IMR-90 (cell line): ENCODE data around the gene MXD4. TPM values are rescaled to one million over a fixed set of nuclear protein-coding genes. Genes with fewer than 3 reads are reported as not detected.

Source experiments
- ATAC-seq: fragments of 200-7000 bp; cut with Tn5 transposase; 2 replicates; pipeline ENCODE4 v1.9.1; 2020; ENCODE audit warnings: low read depth, mild to moderate bottlenecking, moderate library complexity
- BruUV-seq: library from RNA; stranded (reverse); fragments of 400-500 nt; replicated peaks from 2 replicates; lab custom pipeline; 2021; lab: Mats Ljungman, UMichigan
- CTCF ChIA-PET: fragments of 300-600 bp; formaldehyde crosslinking; extraction: SDS; loops from one replicate; lab custom pipeline; 2021; ENCODE audit warnings: antibody characterized with exemption; lab: Yijun Ruan, JAX
- POLR2A ChIA-PET: fragments of 300-600 bp; sonication (Branson Sonifier 250); formaldehyde crosslinking; loops from one replicate; lab custom pipeline; 2022; ENCODE audit warnings: antibody characterized with exemption; ENCODE audit not compliant: unreplicated experiment; lab: Charles Lee
- DNase-seq: peaks from one replicate; pipeline ENCODE4 v3.0.0; 2013
- H2AFZ ChIP-seq: replicated peaks from 2 replicates; pipeline ENCODE3; 2013; ENCODE audit warnings: low read length, mild to moderate bottlenecking; ENCODE audit not compliant: poor library complexity
- H2AK5ac ChIP-seq: 2 replicates; pipeline ENCODE4 v1.6.1; 2013; ENCODE audit warnings: low read depth, low read length, inconsistent platforms
- H2AK9ac ChIP-seq: replicated peaks from 2 replicates; pipeline ENCODE3; 2013; ENCODE audit warnings: mild to moderate bottlenecking, low read depth, low read length, moderate library complexity; ENCODE audit not compliant: poor library complexity
- H2BK120ac ChIP-seq: 2 replicates; pipeline ENCODE4 v1.6.1; 2013; ENCODE audit warnings: low read depth, low read length, inconsistent platforms
- H2BK15ac ChIP-seq: 3 replicates; pipeline ENCODE4 v1.6.1; 2013; ENCODE audit warnings: low read depth, low read length, inconsistent platforms
- H2BK20ac ChIP-seq: 2 replicates; pipeline ENCODE4 v1.6.1; 2013; ENCODE audit warnings: low read depth, mild to moderate bottlenecking, inconsistent platforms, low read length, moderate library complexity
- H2BK5ac ChIP-seq: 2 replicates; pipeline ENCODE4 v1.6.1; 2013; ENCODE audit warnings: mild to moderate bottlenecking, low read depth, low read length, inconsistent platforms; ENCODE audit not compliant: poor library complexity, severe bottlenecking
- H3K14ac ChIP-seq: replicated peaks from 2 replicates; pipeline ENCODE4 v1.6.1; 2013; ENCODE audit warnings: low read depth, low read length, inconsistent platforms
- H3K18ac ChIP-seq: 2 replicates; pipeline ENCODE4 v1.6.1; 2013; ENCODE audit warnings: low read depth, low read length, control low read depth
- H3K23ac ChIP-seq: 2 replicates; pipeline ENCODE4 v1.6.1; 2013; ENCODE audit warnings: low read depth, low read length, inconsistent platforms
- H3K27ac ChIP-seq: 2 replicates; pipeline ENCODE4 v1.5.1; 2013; ENCODE audit warnings: mild to moderate bottlenecking, control low read depth, low read length; ENCODE audit not compliant: insufficient read depth
- H3K27me3 ChIP-seq: 2 replicates; pipeline ENCODE4 v1.6.1; 2013; ENCODE audit warnings: low read length; ENCODE audit not compliant: control insufficient read depth, insufficient read depth
- H3K36me3 ChIP-seq: 2 replicates; pipeline ENCODE4 v1.6.1; 2013; ENCODE audit warnings: low read length, mixed read lengths; ENCODE audit not compliant: control insufficient read depth, insufficient read depth
- H3K4ac ChIP-seq: 2 replicates; pipeline ENCODE4 v1.6.1; 2013; ENCODE audit warnings: low read depth, low read length, inconsistent platforms
- H3K4me1 ChIP-seq: 2 replicates; pipeline ENCODE4 v1.6.1; 2013; ENCODE audit warnings: low read length, mixed read lengths; ENCODE audit not compliant: control insufficient read depth, insufficient read depth
- H3K4me2 ChIP-seq: 2 replicates; pipeline ENCODE4 v1.6.1; 2013; ENCODE audit warnings: low read depth, mild to moderate bottlenecking, control low read depth, low read length, moderate library complexity
- H3K4me3 ChIP-seq: 2 replicates; pipeline ENCODE4 v1.5.1; 2013; ENCODE audit warnings: low read depth, mild to moderate bottlenecking, control low read depth, low read length, moderate library complexity; ENCODE audit not compliant: insufficient read depth
- H3K56ac ChIP-seq: 2 replicates; pipeline ENCODE4 v1.6.1; 2013; ENCODE audit warnings: low read length, inconsistent platforms; ENCODE audit not compliant: insufficient read depth; ENCODE audit errors: extremely low read depth
- H3K79me1 ChIP-seq, 2 experiments: 2 replicates each; pipeline ENCODE4 v1.6.1; 2013; ENCODE audit warnings: low read length in 2 of 2, inconsistent platforms in 1 of 2, low read depth in 1 of 2
- H3K9ac ChIP-seq: 2 replicates; pipeline ENCODE4 v1.6.1; 2013; ENCODE audit warnings: low read depth, low read length, control low read depth
- H3K9me1 ChIP-seq: 2 replicates; pipeline ENCODE4 v1.6.1; 2013; ENCODE audit warnings: low read length, inconsistent platforms; ENCODE audit not compliant: insufficient read depth
- H3K9me3 ChIP-seq: 2 replicates; pipeline ENCODE4 v1.6.1; 2013; ENCODE audit warnings: low read length; ENCODE audit not compliant: control insufficient read depth, insufficient read depth
- H4K20me1 ChIP-seq: 2 replicates; pipeline ENCODE4 v1.6.1; 2013; ENCODE audit warnings: low read length, inconsistent platforms; ENCODE audit not compliant: insufficient read depth
- H4K5ac ChIP-seq: 2 replicates; pipeline ENCODE4 v1.6.1; 2013; ENCODE audit warnings: mild to moderate bottlenecking, low read depth, low read length, control low read depth
- H4K8ac ChIP-seq, 2 experiments: 2 replicates each; pipeline ENCODE4 v1.6.1; 2013; ENCODE audit warnings: low read depth in 2 of 2, low read length in 2 of 2, control low read depth in 1 of 2, inconsistent platforms in 1 of 2
- H4K91ac ChIP-seq: 2 replicates; pipeline ENCODE4 v1.6.1; 2013; ENCODE audit warnings: low read depth, low read length, inconsistent platforms; ENCODE audit not compliant: insufficient read depth
- MXI1 ChIP-seq: IDR thresholded peaks from 2 replicates; pipeline ENCODE4 v1.6.1; 2012; ENCODE audit warnings: low read depth, mild to moderate bottlenecking, low read length, moderate library complexity, borderline replicate concordance
- WGBS, 2 experiments: methylation state at CpG; one replicate each; pipeline versions ENCODE4 v1.1.5 to v1.1.7; 2013; ENCODE audit warnings: missing lambda C conversion rate in 2 of 2; ENCODE audit not compliant: insufficient read length in 1 of 2; ENCODE audit errors: extremely low coverage in 2 of 2; 5-methylcytosine and 5-hydroxymethylcytosine counted together
- dilution Hi-C: fragments of 300-500 bp; cut with HindIII; formaldehyde crosslinking; loops from one replicate; pipeline ENCODE4 v1.14.3; 2018; ENCODE audit warnings: low sequenced_read_pairs; ENCODE audit not compliant: unreplicated experiment
- in situ Hi-C: fragments of 300-500 bp; cut with MboI; formaldehyde crosslinking; loops from 3 replicates; pipeline ENCODE4 v1.14.3; 2019; ENCODE audit warnings: low sequenced_read_pairs, inconsistent platforms, mixed read lengths
- intact Hi-C: fragments of 100-400 bp; cut with micrococcal nuclease; formaldehyde crosslinking; loops from 2 replicates; pipeline ENCODE4 v1.10.0; 2022
- polyA plus RNA-seq, 3 experiments: library from polyadenylated mRNA; depleted of rRNA; stranded (reverse); fragments of >200 nt; gene quantifications; 2 replicates each; pipeline ENCODE4 v1.2.3, GENCODE V29; 2012; ENCODE audit warnings: low replicate concordance in 1 of 3
- total RNA-seq: library from RNA; depleted of rRNA; stranded (reverse); fragments of >200 nt; gene quantifications from 2 replicates; pipeline ENCODE4 v1.2.3, GENCODE V29; 2012

The MXD4 gene
- total and polyA plus RNA-seq, 2 of the 4 experiments (the other 2 are of a cell fraction) = 22.8 to 54.4 TPM

- BruUV-seq = no TSS peak
- Histone ChIP-seq H3K18ac (no peak overlapping the region), H4K20me1 (no peaks in the 10 kb centered on the region), H2BK120ac (no peak overlapping the region), H4K91ac (no peak overlapping the region), H4K5ac (no peak overlapping the region), H3K56ac (no peak overlapping the region), H3K36me3 (no peaks in the 10 kb centered on the region), H2AFZ (no peak overlapping the region), H3K4ac (no peak overlapping the region), H3K4me1 (no peaks in the 10 kb centered on the region; the same call in 1 of the 2 replicates), H3K27me3 (peaks cover 14% of the 10 kb centered on the region), H3K4me2 (no peak overlapping the region), H2BK15ac (no peak overlapping the region), H2AK9ac (no peak overlapping the region), H3K79me1 (no peaks in the 10 kb centered on the region), H2BK20ac (no peak overlapping the region), H3K9me1 (no peaks in the 10 kb centered on the region), H2AK5ac (no peak overlapping the region), H3K9ac (no peak overlapping the region), H3K4me3 (no peak overlapping the region), H3K27ac (no peak overlapping the region), H3K23ac (no peak overlapping the region), H2BK5ac (no peak overlapping the region), H3K9me3 (peaks cover 7% of the 10 kb centered on the region), H3K14ac (no peak overlapping the region), H4K8ac (no peak overlapping the region)
- intact Hi-C loops (no loop called here), dilution Hi-C loops (no loop called here), in situ Hi-C loops (no loop called here)
- ATAC-seq (no peak), DNase-seq (no peak)
- no peak for TF ChIP-seq MXI1
- WGBS, 2 experiments = 90% methylated on average over 16 of the region's 37 CpGs; no CpG with 5 or more reads in 1 of the 2 experiments
- POLR2A ChIA-PET = no interaction called here
- CTCF ChIA-PET = no interaction called here
Observed at GRCh38 chr4:2300431-2301224, 38.7 kb upstream of the MXD4 start.
